GM23338 (cell line): Measurements from ENCODE around the gene VPREB1. TPM values are rescaled to one million over a fixed set of nuclear protein-coding genes. Genes with fewer than 3 reads are reported as not detected.
A peak's percentile ranks its signal among the peaks of the same experiment; 100 is the strongest.

Experiments used
- ATAC-seq: fragments of 200-7000 bp; cut with Tn5 transposase; 3 replicates; pipeline ENCODE4 v1.9.1; 2020
- DNase-seq: peaks from one replicate; pipeline ENCODE4 v3.0.0-alpha.2; 2015; ENCODE audit warnings: low spot score
- H2AFZ ChIP-seq: fragments of 200-600 bp; sonication (generic); 2 replicates; pipeline ENCODE4 v1.8.0; 2016; ENCODE audit warnings: antibody characterized with exemption, mild to moderate bottlenecking, moderate library complexity
- H3F3A ChIP-seq: fragments of 200-600 bp; sonication (generic); replicated peaks from 2 replicates; pipeline ENCODE4 v1.8.0; 2017; ENCODE audit warnings: antibody characterized with exemption, mixed run types, low read depth
- H3K27ac ChIP-seq: fragments of 200-600 bp; sonication (generic); 2 replicates; pipeline ENCODE4 v1.6.1; 2016; ENCODE audit warnings: low read depth
- H3K27me3 ChIP-seq: fragments of 200-600 bp; sonication (generic); 2 replicates; pipeline ENCODE4 v1.8.0; 2016; ENCODE audit warnings: mild to moderate bottlenecking, mixed run types, moderate library complexity; ENCODE audit not compliant: insufficient read depth
- H3K36me3 ChIP-seq: fragments of 200-600 bp; sonication (generic); 2 replicates; pipeline ENCODE4 v1.8.0; 2016; ENCODE audit warnings: mild to moderate bottlenecking; ENCODE audit not compliant: insufficient read depth
- H3K4me1 ChIP-seq: fragments of 200-600 bp; sonication (generic); 2 replicates; pipeline ENCODE4 v1.8.0; 2016; ENCODE audit warnings: mild to moderate bottlenecking, moderate library complexity; ENCODE audit not compliant: insufficient read depth
- H3K4me2 ChIP-seq: fragments of 200-600 bp; sonication (generic); 2 replicates; pipeline ENCODE4 v1.7.1; 2017; ENCODE audit warnings: mixed run types
- H3K4me3 ChIP-seq: fragments of 200-600 bp; sonication (generic); 2 replicates; pipeline ENCODE4 v1.6.1; 2016; ENCODE audit warnings: mixed run types
- H3K79me2 ChIP-seq: fragments of 200-600 bp; sonication (generic); replicated peaks from 2 replicates; pipeline ENCODE4 v1.8.0; 2017; ENCODE audit warnings: mild to moderate bottlenecking; ENCODE audit not compliant: insufficient read depth
- H3K9me2 ChIP-seq: fragments of 200-600 bp; sonication (generic); 2 replicates; pipeline ENCODE4 v1.8.0; 2017; ENCODE audit not compliant: insufficient read depth
- H4K20me1 ChIP-seq: fragments of 200-600 bp; sonication (generic); replicated peaks from 2 replicates; pipeline ENCODE4 v1.8.0; 2017; ENCODE audit warnings: mild to moderate bottlenecking; ENCODE audit not compliant: insufficient read depth
- H3K27ac Mint-ChIP-seq: 2 replicates; pipeline ENCODE4 v1.8.0; 2020; ENCODE audit warnings: inconsistent platforms, mild to moderate bottlenecking, moderate library complexity, mixed read lengths
- H3K27me3 Mint-ChIP-seq: 3 replicates; pipeline ENCODE4 v1.8.0; 2022; ENCODE audit warnings: low read depth, mild to moderate bottlenecking, moderate library complexity, mixed read lengths, inconsistent platforms; ENCODE audit not compliant: insufficient read depth, poor library complexity
- H3K36me3 Mint-ChIP-seq: 3 replicates; pipeline ENCODE4 v1.8.0; 2021; ENCODE audit warnings: low read depth, mild to moderate bottlenecking, inconsistent platforms, moderate library complexity, mixed read lengths
- H3K4me1 Mint-ChIP-seq: 3 replicates; pipeline ENCODE4 v1.8.0; 2020; ENCODE audit warnings: mild to moderate bottlenecking, inconsistent platforms, mixed read lengths
- H3K4me3 Mint-ChIP-seq: 3 replicates; pipeline ENCODE4 v1.8.0; 2021; ENCODE audit warnings: moderate library complexity, mild to moderate bottlenecking, inconsistent platforms, mixed read lengths
- H3K9me3 Mint-ChIP-seq: 3 replicates; pipeline ENCODE4 v1.8.0; 2020; ENCODE audit warnings: moderate library complexity, mild to moderate bottlenecking, inconsistent platforms, mixed read lengths
- CTCF ChIP-seq, 2 experiments: fragments of 200-600 bp in 1 of 2; sonication (generic) in 1 of 2; conservative IDR thresholded peaks; 2 replicates each; pipeline versions ENCODE4 v1.5.1 to v1.6.1; 2016 to 2017; ENCODE audit warnings: antibody characterized with exemption in 2 of 2, low read depth in 2 of 2, mild to moderate bottlenecking in 2 of 2, moderate library complexity in 1 of 2
- ETS1 ChIP-seq: IDR thresholded peaks from 2 replicates; pipeline ENCODE4 v1.6.1; 2016; ENCODE audit warnings: antibody characterized with exemption
- EZH2 ChIP-seq: fragments of 200-600 bp; sonication (generic); IDR thresholded peaks from one replicate; pipeline ENCODE4 v1.8.0; 2017; ENCODE audit warnings: antibody characterized with exemption, mild to moderate bottlenecking, low read depth; ENCODE audit not compliant: unreplicated experiment
- EZH2phosphoT487 ChIP-seq: fragments of 200-600 bp; sonication (generic); IDR thresholded peaks from one replicate; pipeline ENCODE4 v1.8.1; 2018; ENCODE audit warnings: antibody characterized with exemption; ENCODE audit not compliant: unreplicated experiment
- POLR2AphosphoS5 ChIP-seq: IDR thresholded peaks from 2 replicates; pipeline ENCODE4 v1.6.1; 2016; ENCODE audit warnings: antibody characterized with exemption, low read depth
- REST ChIP-seq: IDR thresholded peaks from one replicate; pipeline ENCODE4 v1.6.1; 2018; ENCODE audit warnings: antibody characterized with exemption; ENCODE audit not compliant: unreplicated experiment
- ZNF114 ChIP-seq: fragments of 250-450 bp; sonication (Bioruptor Pico); IDR thresholded peaks from 2 replicates; pipeline ENCODE4 v1.5.0; 2020; ENCODE audit warnings: mild to moderate bottlenecking, moderate library complexity
- polyA plus RNA-seq: library from polyadenylated mRNA; unstranded; fragments of >200 nt; fragmentation: Nextera tagmentation; extraction: Ambion mirVana; gene quantifications from 2 replicates; pipeline ENCODE4 v1.2.1, GENCODE V29; 2016
- total RNA-seq: library from RNA; depleted of rRNA; stranded (reverse); fragments of >200 nt; shearing (Covaris generic); gene quantifications from 2 replicates; pipeline ENCODE4 v1.2.3, GENCODE V29; 2014

The VPREB1 gene
- total and polyA plus RNA-seq, 2 experiments from 2014 or later: not detected

GRCh38 chr22:22200569-22201184, 43.9 kb upstream of the VPREB1 start (continued):
- TF ChIP-seq REST: no peak
- no peak for TF ChIP-seq EZH2phosphoT487

- DNase-seq (peak; percentile 78), ATAC-seq (peak; percentile 80)
- peaks cover 7% of the 10 kb centered on the region; the same call in 2 of the 3 replicates for H3K9me3 Mint-ChIP-seq
- no peak overlapping the region for H3K4me2 ChIP-seq
- H3K4me3 Mint-ChIP-seq: no peak overlapping the region
- peaks cover 99% of the 10 kb centered on the region for H3K27me3 Mint-ChIP-seq
- H3K79me2 ChIP-seq: no peaks in the 10 kb centered on the region
- TF ChIP-seq CTCF (conservative IDR thresholded peaks at IDR 0.05; ENCODE audit: low read depth in 2 of 2) (peak; percentile 54 to 69), ETS1 (no peak), EZH2 (no peak), POLR2AphosphoS5 (no peak), ZNF114 (CRISPR knock-in tag) (no peak), EZH2phosphoT487 (no peak)
- H4K20me1 ChIP-seq: peaks cover 3% of the 10 kb centered on the region; the same call in 1 of the 2 replicates
- H3K4me3 ChIP-seq: no peak overlapping the region
- H3K4me1 ChIP-seq: no peaks in the 10 kb centered on the region
- no peaks in the 10 kb centered on the region for H3K36me3 ChIP-seq
- H3K36me3 Mint-ChIP-seq: no peaks in the 10 kb centered on the region; the same call in 1 of the 3 replicates
- H2AFZ ChIP-seq: no peak overlapping the region
- no peaks in the 10 kb centered on the region for H3K9me2 ChIP-seq
- no peaks in the 10 kb centered on the region for H3F3A ChIP-seq
- no peaks in the 10 kb centered on the region for H3K4me1 Mint-ChIP-seq
- no peak overlapping the region for H3K27ac Mint-ChIP-seq
- no peak overlapping the region for H3K27ac ChIP-seq
- H3K27me3 ChIP-seq: peaks cover 100% of the 10 kb centered on the region
Measured at GRCh38 chr22:22201185-22201929, 43.2 kb upstream of the VPREB1 start.
